Sigmoid colon (tissue), 7 donors: ENCODE data around the gene CXorf38. TPM values are rescaled to one million over a fixed set of nuclear protein-coding genes. Genes with fewer than 3 reads are reported as not detected.
A peak's percentile ranks its signal among the peaks of the same experiment; 100 is the strongest.

Experiments
- DNase-seq: peaks from one replicate; pipeline ENCODE4 v3.0.0-alpha.2; 2019
- H3K27ac ChIP-seq, 4 donors: fragments of 200-600 bp; sonication (generic); one replicate each; pipeline ENCODE4 v1.5.1; 2016 to 2019; ENCODE audit warnings: mild to moderate bottlenecking in 1 of 4
- H3K27me3 ChIP-seq, 3 donors: fragments of 200-600 bp; sonication (generic); one replicate each; pipeline ENCODE4 v1.5.1; 2019; ENCODE audit warnings: mild to moderate bottlenecking in 1 of 3
- H3K36me3 ChIP-seq, 4 donors: fragments of 200-600 bp; sonication (generic); one replicate each; pipeline ENCODE4 v1.5.1; 2016 to 2019
- H3K4me1 ChIP-seq, 4 donors: fragments of 200-600 bp; sonication (generic); one replicate each; pipeline ENCODE4 v1.5.1; 2017 to 2019
- H3K4me3 ChIP-seq, 4 donors: fragments of 200-600 bp; sonication (generic); one replicate each; pipeline ENCODE4 v1.5.1; 2017 to 2019; ENCODE audit warnings: mild to moderate bottlenecking in 2 of 4, moderate library complexity in 1 of 4
- H3K9me3 ChIP-seq, 4 donors: fragments of 200-600 bp in 3 of 4; sonication (generic) in 3 of 4; one replicate each; pipeline versions ENCODE4 v1.5.1 to v1.6.1; 2013 to 2019
- CTCF ChIP-seq, 4 experiments: fragments of 450-650 bp in 3 of 4; fragments of 200-600 bp in 1 of 4; IDR thresholded peaks; one replicate each; pipeline ENCODE4 v1.5.1; 2016 to 2019; ENCODE audit warnings: antibody characterized with exemption in 4 of 4, mild to moderate bottlenecking in 3 of 4, moderate library complexity in 2 of 4
- EP300 ChIP-seq, 4 donors: sonication (generic); formaldehyde crosslinking; IDR thresholded peaks; one replicate each; pipeline ENCODE4 v1.6.1; 2017; ENCODE audit warnings: antibody characterized with exemption in 4 of 4
- POLR2A ChIP-seq, 2 donors: fragments of 450-650 bp; IDR thresholded peaks; one replicate each; pipeline ENCODE4 v1.6.1; 2016; ENCODE audit warnings: antibody characterized with exemption in 2 of 2, mild to moderate bottlenecking in 2 of 2, moderate library complexity in 2 of 2
- POLR2AphosphoS5 ChIP-seq, 4 donors: sonication (generic); formaldehyde crosslinking; IDR thresholded peaks; one replicate each; pipeline ENCODE4 v1.6.1; 2017; ENCODE audit warnings: antibody characterized with exemption in 4 of 4
- whole genome bisulfite sequencing, 2 donors: extraction: QIAGEN DNeasy Blood & Tissue Kit; methylation state at CpG; one replicate each; pipeline ENCODE4 v1.1.7; 2013; 5-methylcytosine and 5-hydroxymethylcytosine counted together
- intact Hi-C: fragments of 100-400 bp; cut with DNase I; formaldehyde crosslinking; loops from one replicate; pipeline ENCODE4 v1.15.1; 2023
- polyA plus RNA-seq, 3 donors: library from polyadenylated mRNA; stranded (reverse); fragments of 200-250 nt; gene quantifications; one replicate each; pipeline ENCODE4 v1.2.3, GENCODE V29; 2013
- total RNA-seq, 4 donors: library from RNA; depleted of rRNA; stranded (reverse); fragments of >200 nt; gene quantifications; one replicate each; pipeline ENCODE4 v1.1.0, GENCODE V29; 2016
- donor health status: healthy with polysubstance abuse.
- donor health status: Bipolar disorder and iron deficiency.
- donor health status: healthy.

Gene CXorf38
- total and polyA plus RNA-seq, 7 donors: 7.6 to 13.0 (median 9.6) TPM

- TF ChIP-seq EP300 (IDR thresholded peaks at IDR 0.05) (no peak), POLR2AphosphoS5 (IDR thresholded peaks at IDR 0.05) (peak in 2 of 4 donors; percentile 13 to 29)
- Histone ChIP-seq H3K36me3 (no peaks in the 10 kb centered on the region), H3K27ac (peak overlapping the region; percentile 69 to 81 (median 77)), H3K9me3 (no peaks in the 10 kb centered on the region), H3K4me1 (peaks cover 0 to 54% (median 31%) of the 10 kb centered on the region in 4 donors), H3K27me3 (no peaks in the 10 kb centered on the region), H3K4me3 (peak overlapping the region; percentile 11 to 36 (median 30))
- DNase-seq: peak; percentile 74
- 1% methylated on average over 4 of the region's 4 CpGs for WGBS, 2 donors
- intact Hi-C loops: loop anchor here (5.0 to 10.0 kb wide), 5 partner anchors 63 to 800 kb away; partner anchors contain the start of genes ATP6AP2, DDX3X, MED14 and NYX
These were observed 2.5 kb downstream of the CXorf38 start for GRCh38 chrX:40644821-40645358.

GRCh38 chrX:40644176-40644575, 3.2 kb downstream of the CXorf38 start:
- WGBS, 2 donors: 18 to 22% methylated on average over 5 of the region's 5 CpGs
- intact Hi-C loops: loop anchor here (5.0 to 10.0 kb wide), 3 partner anchors 62 to 801 kb away; partner anchors contain the start of genes ATP6AP2 and NYX
- Histone ChIP-seq H3K9me3 (no peaks in the 10 kb centered on the region), H3K27me3 (no peaks in the 10 kb centered on the region), H3K27ac (peak overlapping the region; percentile 69 to 81 (median 77)), H3K4me1 (peaks cover 0 to 54% (median 31%) of the 10 kb centered on the region in 4 donors), H3K36me3 (no peaks in the 10 kb centered on the region), H3K4me3 (peak overlapping the region in 2 of 4 donors; percentile 33 to 36)
- TF ChIP-seq POLR2A (IDR thresholded peaks at IDR 0.05) (no peak), POLR2AphosphoS5 (IDR thresholded peaks at IDR 0.05) (peak in 1 of 4 donors; percentile 37)
- DNase-seq: no peak

GRCh38 chrX:40637687-40638086, 9.7 kb downstream of the CXorf38 start:
- intact Hi-C loops: no loop called here
- no peak for DNase-seq
- Histone ChIP-seq H3K27me3 (no peaks in the 10 kb centered on the region), H3K9me3 (no peaks in the 10 kb centered on the region), H3K36me3 (peaks cover 0 to 45% (median 6%) of the 10 kb centered on the region in 4 donors), H3K27ac (no peak overlapping the region), H3K4me1 (peaks cover 0 to 17% (median 9%) of the 10 kb centered on the region in 4 donors), H3K4me3 (no peak overlapping the region)
- TF ChIP-seq POLR2A (IDR thresholded peaks at IDR 0.05) (no peak), POLR2AphosphoS5 (IDR thresholded peaks at IDR 0.05) (no peak), EP300 (IDR thresholded peaks at IDR 0.05) (no peak), CTCF (IDR thresholded peaks at IDR 0.05) (no peak)
- 90 to 97% methylated on average over 3 of the region's 3 CpGs for WGBS, 2 donors

GRCh38 chrX:40632199-40632598, 15.2 kb downstream of the CXorf38 start:
- Histone ChIP-seq H3K4me1 (no peaks in the 10 kb centered on the region), H3K9me3 (no peaks in the 10 kb centered on the region), H3K36me3 (peaks cover 3 to 77% (median 8%) of the 10 kb centered on the region in 4 donors), H3K27ac (no peak overlapping the region), H3K27me3 (no peaks in the 10 kb centered on the region), H3K4me3 (no peak overlapping the region)
- intact Hi-C loops: no loop called here
- DNase-seq: no peak
- TF ChIP-seq EP300 (IDR thresholded peaks at IDR 0.05) (no peak), POLR2A (IDR thresholded peaks at IDR 0.05) (no peak)
- 89 to 93% methylated on average over 4 of the region's 4 CpGs for WGBS, 2 donors

GRCh38 chrX:40628506-40628905, 18.9 kb downstream of the CXorf38 start:
- Histone ChIP-seq H3K4me1 (no peaks in the 10 kb centered on the region), H3K27ac (no peak overlapping the region), H3K9me3 (no peaks in the 10 kb centered on the region), H3K36me3 (peaks cover 0 to 48% (median 5%) of the 10 kb centered on the region in 4 donors), H3K4me3 (no peak overlapping the region), H3K27me3 (no peaks in the 10 kb centered on the region)
- DNase-seq: no peak
- TF ChIP-seq EP300 (IDR thresholded peaks at IDR 0.05) (no peak), POLR2A (IDR thresholded peaks at IDR 0.05) (no peak), CTCF (IDR thresholded peaks at IDR 0.05) (no peak), POLR2AphosphoS5 (IDR thresholded peaks at IDR 0.05) (no peak)
- intact Hi-C loops: no loop called here
- 94 to 95% methylated on average over 5 of the region's 5 CpGs for WGBS, 2 donors

GRCh38 chrX:40625294-40625693, 22.1 kb downstream of the CXorf38 start:
- Histone ChIP-seq H3K4me1 (no peaks in the 10 kb centered on the region), H3K9me3 (no peaks in the 10 kb centered on the region), H3K27ac (no peak overlapping the region), H3K27me3 (no peaks in the 10 kb centered on the region), H3K4me3 (no peak overlapping the region), H3K36me3 (peaks cover 0 to 27% (median under 1%) of the 10 kb centered on the region in 4 donors)
- no peak for DNase-seq
- no peak for TF ChIP-seq EP300 (IDR thresholded peaks at IDR 0.05)
- no peak for TF ChIP-seq CTCF (IDR thresholded peaks at IDR 0.05)
- no peak for TF ChIP-seq POLR2A (IDR thresholded peaks at IDR 0.05)
- TF ChIP-seq POLR2AphosphoS5 (IDR thresholded peaks at IDR 0.05): no peak
- intact Hi-C loops: no loop called here
- WGBS, 2 donors: 89 to 92% methylated on average over 4 of the region's 4 CpGs
